HepG2 (cell line): ENCODE measurements around the gene ZNF584. TPM values are rescaled to one million over a fixed set of nuclear protein-coding genes. Genes with fewer than 3 reads are reported as not detected.

Experiments used
- CBX1 ChIP-seq: IDR thresholded peaks from one replicate; pipeline ENCODE4 v1.6.1; 2016; ENCODE audit warnings: antibody characterized with exemption, low read depth
- DPF2 ChIP-seq: sonication (generic); formaldehyde crosslinking; IDR thresholded peaks from 2 replicates; pipeline ENCODE4 v1.4.0; 2020; ENCODE audit warnings: mild to moderate bottlenecking, low read depth, missing genetic modification reagents, borderline replicate concordance
- EEA1 ChIP-seq: sonication (generic); formaldehyde crosslinking; IDR thresholded peaks from 2 replicates; pipeline ENCODE4 v1.5.1; 2020; ENCODE audit warnings: mild to moderate bottlenecking, missing genetic modification reagents, borderline replicate concordance
- ISL2 ChIP-seq: sonication (generic); formaldehyde crosslinking; IDR thresholded peaks from 2 replicates; pipeline ENCODE4 v1.5.0; 2020; ENCODE audit warnings: missing genetic modification reagents
- KMT2A ChIP-seq: sonication (generic); formaldehyde crosslinking; IDR thresholded peaks from 2 replicates; pipeline ENCODE4 v1.4.0; 2020; ENCODE audit warnings: missing genetic modification reagents
- MAF1 ChIP-seq: sonication (generic); formaldehyde crosslinking; IDR thresholded peaks from 2 replicates; pipeline ENCODE4 v1.5.0; 2020; ENCODE audit warnings: missing genetic modification reagents, borderline replicate concordance
- RFX1 ChIP-seq: fragments of 450-650 bp; IDR thresholded peaks from 2 replicates; pipeline ENCODE4 v1.6.1; 2017
- TCF7L2 ChIP-seq: IDR thresholded peaks from 2 replicates; pipeline ENCODE4 v1.6.1; 2011; ENCODE audit warnings: mild to moderate bottlenecking, low read depth, low read length, moderate library complexity
- YY1 ChIP-seq: IDR thresholded peaks from 2 replicates; pipeline ENCODE4 v1.6.1; 2011; ENCODE audit warnings: low read length, low read depth, moderate library complexity, mild to moderate bottlenecking; ENCODE audit not compliant: insufficient read depth, insufficient replicate concordance
- ZNF143 ChIP-seq: sonication (generic); formaldehyde crosslinking; IDR thresholded peaks from 2 replicates; pipeline ENCODE4 v1.4.0; 2020; ENCODE audit warnings: missing genetic modification reagents
- ZNF354B ChIP-seq: sonication (generic); formaldehyde crosslinking; IDR thresholded peaks from 2 replicates; pipeline ENCODE4 v1.8.0; 2022; ENCODE audit warnings: mild to moderate bottlenecking, missing genetic modification reagents
- ZNF605 ChIP-seq: sonication (generic); formaldehyde crosslinking; IDR thresholded peaks from 2 replicates; pipeline ENCODE4 v1.8.0; 2022; ENCODE audit warnings: mild to moderate bottlenecking, missing genetic modification reagents
- ZNF891 ChIP-seq: sonication (generic); formaldehyde crosslinking; IDR thresholded peaks from 2 replicates; pipeline ENCODE4 v1.5.0; 2020; ENCODE audit warnings: mild to moderate bottlenecking, missing genetic modification reagents
- ZSCAN12 ChIP-seq: sonication (generic); formaldehyde crosslinking; IDR thresholded peaks from 2 replicates; pipeline ENCODE4 v1.9.0; 2021; ENCODE audit warnings: mild to moderate bottlenecking, missing genetic modification reagents
- polyA plus RNA-seq, 8 experiments: library from polyadenylated mRNA; depleted of rRNA in 3 of 8; stranded (reverse) in 7 of 8; unstranded in 1 of 8; fragments of >200 nt; fragmentation: Illumina TruSeq in 4 of 8; extraction: Trizol in 4 of 8; gene quantifications; 2 replicates each; pipeline versions ENCODE4 v1.2.1 to v1.2.3, GENCODE V29; 2011 to 2016; ENCODE audit warnings: low read depth in 4 of 8, missing spikeins in 1 of 8, mixed read lengths in 1 of 8; ENCODE audit not compliant: insufficient read depth in 1 of 8
- total RNA-seq, 5 experiments: library from RNA; depleted of rRNA; stranded (reverse); fragments of >200 nt; fragmentation: Illumina TruSeq; extraction: Trizol; gene quantifications; 2 replicates each; pipeline ENCODE4 v1.2.3, GENCODE V29; 2016; ENCODE audit warnings: low read depth in 1 of 5
- TF ChIP-seq, protein P1 (sequence below): sonication (generic); formaldehyde crosslinking; IDR thresholded peaks from 2 replicates; pipeline ENCODE4 v1.4.0; 2020; ENCODE audit warnings: missing genetic modification reagents, mild to moderate bottlenecking, borderline replicate concordance
- TF ChIP-seq, protein P2 (sequence below): sonication (generic); formaldehyde crosslinking; IDR thresholded peaks from 2 replicates; pipeline ENCODE4 v1.4.0; 2020; ENCODE audit warnings: missing genetic modification reagents, borderline replicate concordance
- TF ChIP-seq, protein P3 (sequence below): sonication (generic); formaldehyde crosslinking; IDR thresholded peaks from 2 replicates; pipeline ENCODE4 v1.5.0; 2020; ENCODE audit warnings: mild to moderate bottlenecking, missing genetic modification reagents
- TF ChIP-seq, protein P4 (sequence below): IDR thresholded peaks from 2 replicates; pipeline ENCODE4 v1.6.1; 2016; ENCODE audit warnings: low read depth
- TF ChIP-seq, protein P5 (sequence below): sonication (generic); formaldehyde crosslinking; IDR thresholded peaks from 2 replicates; pipeline ENCODE4 v1.4.0; 2020; ENCODE audit warnings: missing genetic modification reagents
- TF ChIP-seq, protein P6 (sequence below): sonication (generic); formaldehyde crosslinking; IDR thresholded peaks from 2 replicates; pipeline ENCODE4 v1.4.0; 2020; ENCODE audit warnings: missing genetic modification reagents

The ZNF584 gene
- total and polyA plus RNA-seq, 2 of the 13 experiments (the other 11 are each of a cell fraction or from before 2014, with no cell fraction given): 2.4 to 7.0 TPM

DNA sequence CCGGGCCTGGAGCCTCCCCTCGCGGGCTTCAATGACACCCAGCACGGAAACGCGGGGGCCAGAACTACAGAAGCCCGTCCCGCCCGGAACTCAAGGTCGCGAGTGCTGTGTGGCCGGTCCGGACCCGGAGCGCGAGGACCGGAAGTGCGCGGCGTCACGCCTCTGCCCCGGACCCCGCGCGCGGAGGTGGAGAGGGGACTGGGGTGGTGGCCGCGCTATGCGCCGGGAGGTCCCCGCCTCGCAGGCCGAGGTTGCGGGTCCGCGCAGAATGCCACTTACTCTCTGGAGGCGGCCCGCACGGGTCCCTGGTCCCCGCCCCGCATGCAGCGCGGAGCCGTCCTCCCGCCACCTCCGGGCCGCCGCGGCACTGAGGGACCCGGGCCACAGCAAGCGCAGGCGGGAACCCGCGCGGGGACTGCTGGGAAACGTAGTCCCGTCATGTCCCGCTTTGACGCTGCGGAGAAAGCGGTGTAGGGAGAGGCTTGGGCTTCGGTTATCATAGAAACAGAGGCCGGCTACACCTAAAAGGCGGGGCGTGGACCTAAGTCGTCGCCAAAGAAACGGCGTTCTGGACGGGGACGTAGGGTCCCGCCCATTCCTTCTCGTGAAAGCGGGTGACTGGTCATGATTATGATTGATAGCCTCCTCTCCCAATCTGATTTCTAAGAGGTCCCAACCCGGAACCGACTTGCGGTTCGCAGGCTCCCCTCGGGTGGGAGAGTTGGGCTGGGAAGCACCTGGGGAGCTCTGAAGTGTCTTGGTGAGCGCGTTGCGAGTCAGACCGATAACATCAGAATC is 27.6 kb upstream of the ZNF584 start, which contains the start of gene ZNF837 (continued):
- TF ChIP-seq, protein P1, sequence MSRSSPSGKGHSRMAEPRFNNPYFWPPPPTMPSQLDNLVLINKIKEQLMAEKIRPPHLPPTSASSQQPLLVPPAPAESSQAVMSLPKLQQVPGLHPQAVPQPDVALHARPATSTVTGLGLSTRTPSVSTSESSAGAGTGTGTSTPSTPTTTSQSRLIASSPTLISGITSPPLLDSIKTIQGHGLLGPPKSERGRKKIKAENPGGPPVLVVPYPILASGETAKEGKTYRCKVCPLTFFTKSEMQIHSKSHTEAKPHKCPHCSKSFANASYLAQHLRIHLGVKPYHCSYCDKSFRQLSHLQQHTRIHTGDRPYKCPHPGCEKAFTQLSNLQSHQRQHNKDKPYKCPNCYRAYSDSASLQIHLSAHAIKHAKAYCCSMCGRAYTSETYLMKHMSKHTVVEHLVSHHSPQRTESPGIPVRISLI (CRISPR knock-in tag): no peak
- TF ChIP-seq, protein P2, sequence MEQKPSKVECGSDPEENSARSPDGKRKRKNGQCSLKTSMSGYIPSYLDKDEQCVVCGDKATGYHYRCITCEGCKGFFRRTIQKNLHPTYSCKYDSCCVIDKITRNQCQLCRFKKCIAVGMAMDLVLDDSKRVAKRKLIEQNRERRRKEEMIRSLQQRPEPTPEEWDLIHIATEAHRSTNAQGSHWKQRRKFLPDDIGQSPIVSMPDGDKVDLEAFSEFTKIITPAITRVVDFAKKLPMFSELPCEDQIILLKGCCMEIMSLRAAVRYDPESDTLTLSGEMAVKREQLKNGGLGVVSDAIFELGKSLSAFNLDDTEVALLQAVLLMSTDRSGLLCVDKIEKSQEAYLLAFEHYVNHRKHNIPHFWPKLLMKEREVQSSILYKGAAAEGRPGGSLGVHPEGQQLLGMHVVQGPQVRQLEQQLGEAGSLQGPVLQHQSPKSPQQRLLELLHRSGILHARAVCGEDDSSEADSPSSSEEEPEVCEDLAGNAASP: peak; percentile 73
- TF ChIP-seq ZNF891 (CRISPR knock-in tag): peak; percentile 93
- no peak; the same call in none of the 2 replicates for TF ChIP-seq ZNF605 (CRISPR knock-in tag)
- TF ChIP-seq, protein P3, sequence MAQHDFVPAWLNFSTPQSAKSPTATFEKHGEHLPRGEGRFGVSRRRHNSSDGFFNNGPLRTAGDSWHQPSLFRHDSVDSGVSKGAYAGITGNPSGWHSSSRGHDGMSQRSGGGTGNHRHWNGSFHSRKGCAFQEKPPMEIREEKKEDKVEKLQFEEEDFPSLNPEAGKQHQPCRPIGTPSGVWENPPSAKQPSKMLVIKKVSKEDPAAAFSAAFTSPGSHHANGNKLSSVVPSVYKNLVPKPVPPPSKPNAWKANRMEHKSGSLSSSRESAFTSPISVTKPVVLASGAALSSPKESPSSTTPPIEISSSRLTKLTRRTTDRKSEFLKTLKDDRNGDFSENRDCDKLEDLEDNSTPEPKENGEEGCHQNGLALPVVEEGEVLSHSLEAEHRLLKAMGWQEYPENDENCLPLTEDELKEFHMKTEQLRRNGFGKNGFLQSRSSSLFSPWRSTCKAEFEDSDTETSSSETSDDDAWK (CRISPR knock-in tag): no peak
- peak; percentile 92 for TF ChIP-seq ZNF143 (CRISPR knock-in tag)
- peak; percentile 62 for TF ChIP-seq CBX1
- TF ChIP-seq ISL2: peak; percentile 88
- peak; percentile 96 for TF ChIP-seq RFX1
- TF ChIP-seq EEA1 (CRISPR knock-in tag): peak; percentile 97; the same call in 1 of the 2 replicates
- no peak for TF ChIP-seq ZNF354B (CRISPR knock-in tag)
- TF ChIP-seq, protein P4, sequence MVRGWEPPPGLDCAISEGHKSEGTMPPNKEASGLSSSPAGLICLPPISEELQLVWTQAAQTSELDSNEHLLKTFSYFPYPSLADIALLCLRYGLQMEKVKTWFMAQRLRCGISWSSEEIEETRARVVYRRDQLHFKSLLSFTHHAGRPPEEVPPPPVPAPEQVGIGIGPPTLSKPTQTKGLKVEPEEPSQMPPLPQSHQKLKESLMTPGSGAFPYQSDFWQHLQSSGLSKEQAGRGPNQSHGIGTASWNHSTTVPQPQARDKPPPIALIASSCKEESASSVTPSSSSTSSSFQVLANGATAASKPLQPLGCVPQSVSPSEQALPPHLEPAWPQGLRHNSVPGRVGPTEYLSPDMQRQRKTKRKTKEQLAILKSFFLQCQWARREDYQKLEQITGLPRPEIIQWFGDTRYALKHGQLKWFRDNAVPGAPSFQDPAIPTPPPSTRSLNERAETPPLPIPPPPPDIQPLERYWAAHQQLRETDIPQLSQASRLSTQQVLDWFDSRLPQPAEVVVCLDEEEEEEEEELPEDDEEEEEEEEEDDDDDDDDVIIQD: no peak
- TF ChIP-seq ZSCAN12 (CRISPR knock-in tag): peak; percentile 56; the same call in 1 of the 2 replicates
- TF ChIP-seq, protein P5, sequence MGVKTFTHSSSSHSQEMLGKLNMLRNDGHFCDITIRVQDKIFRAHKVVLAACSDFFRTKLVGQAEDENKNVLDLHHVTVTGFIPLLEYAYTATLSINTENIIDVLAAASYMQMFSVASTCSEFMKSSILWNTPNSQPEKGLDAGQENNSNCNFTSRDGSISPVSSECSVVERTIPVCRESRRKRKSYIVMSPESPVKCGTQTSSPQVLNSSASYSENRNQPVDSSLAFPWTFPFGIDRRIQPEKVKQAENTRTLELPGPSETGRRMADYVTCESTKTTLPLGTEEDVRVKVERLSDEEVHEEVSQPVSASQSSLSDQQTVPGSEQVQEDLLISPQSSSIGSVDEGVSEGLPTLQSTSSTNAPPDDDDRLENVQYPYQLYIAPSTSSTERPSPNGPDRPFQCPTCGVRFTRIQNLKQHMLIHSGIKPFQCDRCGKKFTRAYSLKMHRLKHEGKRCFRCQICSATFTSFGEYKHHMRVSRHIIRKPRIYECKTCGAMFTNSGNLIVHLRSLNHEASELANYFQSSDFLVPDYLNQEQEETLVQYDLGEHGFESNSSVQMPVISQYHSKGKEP: no peak; the same call in 1 of the 2 replicates
- TF ChIP-seq TCF7L2: no peak
- peak; percentile 82 for TF ChIP-seq YY1
- no peak for TF ChIP-seq DPF2 (CRISPR knock-in tag)
- peak; percentile 82; the same call in 1 of the 2 replicates for TF ChIP-seq MAF1 (CRISPR knock-in tag)
- TF ChIP-seq KMT2A (CRISPR knock-in tag): peak; percentile 88
- TF ChIP-seq, protein P6, sequence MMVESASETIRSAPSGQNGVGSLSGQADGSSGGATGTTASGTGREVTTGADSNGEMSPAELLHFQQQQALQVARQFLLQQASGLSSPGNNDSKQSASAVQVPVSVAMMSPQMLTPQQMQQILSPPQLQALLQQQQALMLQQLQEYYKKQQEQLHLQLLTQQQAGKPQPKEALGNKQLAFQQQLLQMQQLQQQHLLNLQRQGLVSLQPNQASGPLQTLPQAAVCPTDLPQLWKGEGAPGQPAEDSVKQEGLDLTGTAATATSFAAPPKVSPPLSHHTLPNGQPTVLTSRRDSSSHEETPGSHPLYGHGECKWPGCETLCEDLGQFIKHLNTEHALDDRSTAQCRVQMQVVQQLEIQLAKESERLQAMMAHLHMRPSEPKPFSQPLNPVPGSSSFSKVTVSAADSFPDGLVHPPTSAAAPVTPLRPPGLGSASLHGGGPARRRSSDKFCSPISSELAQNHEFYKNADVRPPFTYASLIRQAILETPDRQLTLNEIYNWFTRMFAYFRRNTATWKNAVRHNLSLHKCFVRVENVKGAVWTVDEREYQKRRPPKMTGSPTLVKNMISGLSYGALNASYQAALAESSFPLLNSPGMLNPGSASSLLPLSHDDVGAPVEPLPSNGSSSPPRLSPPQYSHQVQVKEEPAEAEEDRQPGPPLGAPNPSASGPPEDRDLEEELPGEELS (CRISPR knock-in tag): peak; percentile 55; the same call in 1 of the 2 replicates
